Erythroblast (primary cell): ENCODE data around the gene VWA1.
"Not testable (repeated sequence)": the region's sequence is repeated elsewhere in the genome, so short reads cannot be mapped to it uniquely, and the experiment has no call there.

ENCODE experiments used
- DNase-seq, 2 experiments: peaks; one replicate each; lab custom pipeline; 2025; lab: John Stamatoyannopoulos, UW
- GATA1 ChIP-seq: IDR thresholded peaks from 2 replicates; pipeline ENCODE4 v1.6.1; 2011; ENCODE audit warnings: low read depth, mild to moderate bottlenecking, control low read depth, low read length, moderate library complexity
- POLR2A ChIP-seq: IDR thresholded peaks from 2 replicates; pipeline ENCODE4 v1.6.1; 2011; ENCODE audit warnings: mild to moderate bottlenecking, low read length

The VWA1 gene

DNA sequence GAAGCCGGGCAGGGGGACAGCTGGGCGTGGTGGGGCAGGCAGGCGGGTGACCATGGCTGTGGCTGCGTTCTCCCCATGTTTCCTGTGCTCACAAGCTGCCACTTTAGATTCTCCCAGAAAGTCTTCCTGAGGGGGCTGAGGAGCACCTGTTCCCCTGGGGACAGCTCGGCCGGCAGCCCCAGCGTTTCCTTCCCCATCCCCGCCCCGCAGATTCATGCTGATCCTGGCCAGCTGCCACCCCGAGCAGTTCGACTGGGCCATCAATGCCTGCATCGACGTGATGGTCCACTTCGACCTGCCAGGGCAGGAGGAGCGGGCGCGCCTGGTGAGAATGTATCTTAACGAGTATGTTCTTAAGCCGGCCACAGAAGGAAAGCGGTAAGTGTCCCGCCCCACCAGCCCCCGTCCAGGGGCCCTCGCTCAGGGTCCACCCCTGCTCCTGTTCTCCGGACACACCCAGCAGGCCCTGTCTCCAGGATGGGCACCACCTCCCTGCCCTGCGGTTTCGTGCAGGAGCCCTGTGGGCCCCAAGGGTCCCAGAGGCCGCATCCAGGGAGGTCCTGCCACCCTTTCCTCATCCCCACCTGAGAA is 25.1 kb downstream of the VWA1 start:
- TF ChIP-seq GATA1 (no peak), POLR2A (no peak)

DNA sequence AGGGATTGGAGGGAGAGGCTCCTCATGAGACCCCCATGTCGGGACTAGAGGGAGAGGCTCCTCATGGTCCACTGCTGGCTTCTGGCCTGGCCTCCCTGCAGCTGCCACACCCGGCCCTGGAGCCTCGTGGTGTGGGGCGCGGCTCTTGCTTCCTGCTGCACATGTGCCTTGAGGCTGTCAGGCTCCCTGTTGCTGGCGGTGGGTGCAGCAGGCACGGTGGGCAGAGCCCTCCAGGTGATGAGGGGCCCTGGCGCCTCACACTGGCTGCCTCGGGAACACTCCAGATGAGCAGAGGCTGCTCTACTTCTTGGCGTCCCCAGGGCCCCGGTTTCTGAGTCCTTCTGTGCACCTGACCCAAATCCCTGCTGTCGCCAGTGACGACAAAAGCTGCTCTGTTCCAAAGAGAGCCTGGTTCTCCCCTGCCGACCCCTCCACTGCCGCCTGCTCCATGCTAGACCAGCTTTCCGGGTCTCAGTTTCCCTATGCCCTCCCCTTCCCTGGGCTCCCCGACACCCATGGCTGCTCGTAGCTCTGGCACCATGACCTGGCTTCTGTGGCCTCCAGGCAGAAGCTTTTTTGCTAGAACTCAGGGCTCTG is 26.3 kb downstream of the VWA1 start:
- peak; percentile 39 to 49 for DNase-seq
- TF ChIP-seq GATA1 (no peak), POLR2A (no peak)

More for the DNA sequence above, 25.1 kb downstream of the VWA1 start:
- DNase-seq = no peak

GRCh38 chr1:1462318-1462966 is 27.0 kb downstream of the VWA1 start:
- no peak for DNase-seq
- no peak for TF ChIP-seq GATA1
- no peak for TF ChIP-seq POLR2A

GRCh38 chr1:1463312-1463711 is 27.8 kb downstream of the VWA1 start:
- no peak for TF ChIP-seq POLR2A
- TF ChIP-seq GATA1 = no peak
- no peak for DNase-seq

- DNase-seq = not testable (repeated sequence)
Observed at GRCh38 chr1:1468196-1468985, 32.9 kb downstream of the VWA1 start.

- peak; percentile 66 to 74 for DNase-seq
- no peak for TF ChIP-seq GATA1
- TF ChIP-seq POLR2A = no peak
Observed at GRCh38 chr1:1470626-1471388, 35.3 kb downstream of the VWA1 start.

- peak; percentile 96 for DNase-seq
- TF ChIP-seq POLR2A = peak; percentile 47
- no peak for TF ChIP-seq GATA1
Observed at GRCh38 chr1:1471389-1472052, 36.0 kb downstream of the VWA1 start, which contains the start of gene ATAD3B. TSS of gene ATAD3B (plus strand) at chr1:1471765. CDS start at chr1:1471885, 120 bp downstream.

- DNase-seq = peak; percentile 40 to 45
Observed at GRCh38 chr1:1472053-1472876, 36.8 kb downstream of the VWA1 start.

DNA sequence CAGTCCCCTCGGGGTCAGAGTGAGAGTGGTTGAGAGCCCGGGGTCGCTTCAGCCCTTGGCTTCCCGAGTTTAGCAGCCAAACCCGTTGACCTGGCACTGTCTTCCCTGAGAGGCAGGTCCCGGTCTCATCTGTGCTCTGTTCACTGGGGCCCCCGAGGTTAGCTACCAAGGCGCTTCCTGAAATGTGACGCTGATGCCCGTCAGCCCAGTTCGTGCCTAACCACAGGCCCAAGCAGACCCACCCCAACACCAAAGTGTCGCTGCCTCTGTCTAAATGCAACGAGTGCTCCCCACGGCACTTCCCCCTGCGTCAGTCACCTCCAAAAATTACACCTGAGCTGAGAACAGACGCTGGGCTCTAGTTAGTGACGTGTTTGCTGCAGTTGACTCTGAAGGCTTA is 40.5 kb downstream of the VWA1 start:
- not testable (repeated sequence) for DNase-seq

DNA sequence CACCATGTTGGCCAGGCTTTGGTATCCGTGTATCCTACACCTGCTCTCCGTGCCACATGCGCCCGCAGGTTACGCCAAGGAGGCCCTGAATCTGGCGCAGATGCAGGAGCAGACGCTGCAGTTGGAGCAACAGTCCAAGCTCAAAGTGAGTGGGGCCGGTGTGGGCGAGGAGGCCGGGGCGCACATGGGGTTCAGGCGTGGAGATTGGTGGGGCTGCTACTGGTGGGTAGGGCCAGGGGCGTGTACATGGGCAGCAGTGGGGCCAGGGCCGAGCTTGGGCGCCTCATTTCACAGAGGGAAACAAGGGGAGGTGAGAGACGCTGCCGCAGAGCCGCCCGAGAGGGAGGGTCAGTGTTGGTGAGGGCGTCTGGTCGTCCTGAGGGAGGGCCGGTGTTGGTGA is 41.7 kb downstream of the VWA1 start:
- TF ChIP-seq POLR2A (no peak), GATA1 (no peak)
- no peak for DNase-seq

DNA sequence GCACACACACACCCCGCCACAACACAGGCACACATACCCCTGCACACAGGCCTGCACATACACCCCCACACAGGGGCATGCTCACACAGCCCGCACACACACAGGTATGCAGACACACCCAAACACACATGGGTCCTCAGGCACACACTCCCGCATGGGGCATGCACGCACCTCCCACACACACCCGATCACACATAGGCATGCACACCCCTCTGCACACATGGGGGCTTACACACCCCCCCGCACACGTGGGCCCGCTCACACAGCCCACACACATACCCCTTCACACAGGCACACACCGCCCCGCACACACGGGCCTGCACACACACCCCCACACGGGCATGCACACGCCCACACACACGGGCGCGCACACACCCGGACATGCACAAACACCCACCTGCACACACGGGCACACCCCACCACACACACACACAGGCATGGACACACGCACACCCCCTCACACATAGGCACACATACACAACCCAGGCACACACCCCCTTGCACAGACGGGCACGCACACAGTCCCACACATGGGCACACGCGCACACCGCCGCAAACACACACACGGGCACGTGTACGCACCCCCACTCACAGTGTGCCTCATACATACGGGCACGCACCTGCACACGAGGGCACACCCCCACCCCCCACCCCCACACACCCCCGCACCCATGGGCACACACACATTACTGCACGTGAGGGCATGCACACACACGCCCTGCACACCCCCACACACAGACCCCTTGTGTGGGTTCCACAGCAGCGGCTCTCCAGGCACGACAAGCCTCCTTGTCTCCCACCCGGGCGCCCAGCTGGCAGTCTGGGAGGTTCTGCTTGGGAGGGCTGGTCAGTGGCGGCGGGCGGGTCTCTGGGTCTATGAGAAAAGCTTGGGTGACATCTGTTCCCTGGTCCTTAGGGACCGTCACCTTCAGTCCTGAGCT is 44.3 kb downstream of the VWA1 start:
- no peak for DNase-seq
- TF ChIP-seq POLR2A = no peak

GRCh38 chr1:1480488-1480867 is 45.0 kb downstream of the VWA1 start:
- DNase-seq = not testable (repeated sequence)

DNA sequence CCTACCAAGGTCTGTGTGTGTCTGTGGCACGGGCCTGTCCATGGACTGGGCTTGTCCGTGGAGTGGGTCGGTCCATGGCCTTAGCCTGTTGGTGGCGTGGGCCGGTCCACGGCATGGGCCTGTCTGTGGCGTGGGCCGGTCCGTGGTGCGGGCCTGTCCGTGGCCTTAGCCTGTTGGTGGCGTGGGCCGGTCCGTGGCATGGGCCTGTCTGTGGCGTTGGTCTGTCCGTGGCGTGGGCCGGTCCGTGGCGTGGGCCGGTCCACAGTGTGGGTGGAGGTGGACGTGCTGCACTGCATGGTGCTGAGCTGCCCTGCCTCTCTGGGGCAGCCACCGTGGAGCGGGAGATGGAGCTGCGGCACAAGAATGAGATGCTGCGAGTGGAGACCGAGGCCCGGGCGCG is 46.3 kb downstream of the VWA1 start:
- not testable (repeated sequence) for DNase-seq
